CD14-positive monocyte (primary cell): ENCODE data around the gene RFTN2. TPM values are rescaled to one million over a fixed set of nuclear protein-coding genes. Genes with fewer than 3 reads are reported as not detected.

ENCODE experiments used
- DNase-seq, 3 donors: peaks; one replicate each; pipeline ENCODE4 v3.0.0-alpha.2; 2011 to 2022
- H2AFZ ChIP-seq: 2 replicates; pipeline ENCODE4 v1.6.0; 2012; ENCODE audit warnings: mild to moderate bottlenecking, low read depth, low read length, inconsistent platforms; ENCODE audit not compliant: insufficient read depth, poor library complexity, severe bottlenecking
- H3K27ac ChIP-seq, 2 donors: 1 replicate in 1 of 2; 2 replicates in 1 of 2; pipeline ENCODE4 v1.5.1; 2012 to 2013; ENCODE audit warnings: low read length in 2 of 2, control low read depth in 1 of 2, inconsistent platforms in 1 of 2, low read depth in 1 of 2, mild to moderate bottlenecking in 1 of 2
- H3K27me3 ChIP-seq, 2 donors: one replicate each; pipeline versions ENCODE4 v1.6.0 to v1.6.1; 2011 to 2013; ENCODE audit warnings: low read length in 2 of 2; ENCODE audit not compliant: control insufficient read depth in 2 of 2, insufficient read depth in 2 of 2
- H3K36me3 ChIP-seq, 2 donors: replicated peaks in 1 of 2; 1 replicate in 1 of 2; 2 replicates in 1 of 2; pipeline versions ENCODE4 v1.5.1 to v1.6.1; 2012 to 2013; ENCODE audit warnings: low read length in 2 of 2, control low read depth in 1 of 2, inconsistent platforms in 1 of 2, mild to moderate bottlenecking in 1 of 2; ENCODE audit not compliant: insufficient read depth in 2 of 2, control insufficient read depth in 1 of 2
- H3K4me1 ChIP-seq, 2 donors: 1 replicate in 1 of 2; 2 replicates in 1 of 2; pipeline versions ENCODE4 v1.5.1 to v1.6.1; 2012 to 2013; ENCODE audit warnings: low read length in 2 of 2, control low read depth in 1 of 2, inconsistent platforms in 1 of 2, mild to moderate bottlenecking in 1 of 2, moderate library complexity in 1 of 2; ENCODE audit not compliant: insufficient read depth in 2 of 2, control insufficient read depth in 1 of 2
- H3K4me2 ChIP-seq: replicated peaks from 2 replicates; pipeline ENCODE3; 2012; ENCODE audit warnings: low read length, moderate library complexity, mild to moderate bottlenecking; ENCODE audit not compliant: poor library complexity, severe bottlenecking; ENCODE audit errors: extremely low read depth
- H3K4me3 ChIP-seq, 3 experiments: fragments of 200-600 bp in 1 of 3; sonication (generic) in 1 of 3; replicated peaks in 1 of 3; 1 replicate in 2 of 3; 2 replicates in 1 of 3; pipeline ENCODE4 v1.5.1; 2011 to 2013; ENCODE audit warnings: low read length in 3 of 3, mild to moderate bottlenecking in 3 of 3, control low read depth in 2 of 3, low read depth in 2 of 3, inconsistent platforms in 1 of 3, moderate library complexity in 1 of 3
- H3K79me2 ChIP-seq: 2 replicates; pipeline ENCODE4 v1.6.0; 2012; ENCODE audit warnings: mild to moderate bottlenecking, control low read depth, inconsistent platforms, low read length, moderate library complexity; ENCODE audit not compliant: insufficient read depth
- H3K9ac ChIP-seq: 2 replicates; pipeline ENCODE4 v1.6.0; 2017; ENCODE audit warnings: low read length, mild to moderate bottlenecking; ENCODE audit not compliant: insufficient read depth, poor library complexity, severe bottlenecking
- H3K9me3 ChIP-seq, 2 donors: replicated peaks in 1 of 2; 1 replicate in 1 of 2; 2 replicates in 1 of 2; pipeline versions ENCODE4 v1.5.1 to v1.6.1; 2012 to 2013; ENCODE audit warnings: low read length in 2 of 2, control low read depth in 1 of 2; ENCODE audit not compliant: control insufficient read depth in 1 of 2, insufficient read depth in 1 of 2
- H4K20me1 ChIP-seq: 2 replicates; pipeline ENCODE4 v1.6.0; 2012; ENCODE audit warnings: mild to moderate bottlenecking, low read length, control low read depth, moderate library complexity; ENCODE audit not compliant: insufficient read depth
- H3K27ac Mint-ChIP-seq, 7 donors: one replicate each; pipeline ENCODE4 v1.8.0; 2020; ENCODE audit warnings: mild to moderate bottlenecking in 7 of 7, mixed read lengths in 7 of 7, moderate library complexity in 6 of 7, inconsistent platforms in 2 of 7
- H3K27me3 Mint-ChIP-seq, 3 donors: one replicate each; pipeline ENCODE4 v1.8.0; 2021 to 2022; ENCODE audit warnings: low read depth in 3 of 3, mild to moderate bottlenecking in 3 of 3, mixed read lengths in 3 of 3, moderate library complexity in 3 of 3, inconsistent platforms in 1 of 3
- H3K36me3 Mint-ChIP-seq, 2 donors: one replicate each; pipeline ENCODE4 v1.8.0; 2020; ENCODE audit warnings: mixed read lengths in 2 of 2, inconsistent platforms in 1 of 2, mild to moderate bottlenecking in 1 of 2
- H3K4me1 Mint-ChIP-seq: one replicate; pipeline ENCODE4 v1.8.0; 2020; ENCODE audit warnings: mild to moderate bottlenecking, mixed read lengths
- H3K4me3 Mint-ChIP-seq, 2 donors: one replicate each; pipeline ENCODE4 v1.8.0; 2020; ENCODE audit warnings: mild to moderate bottlenecking in 2 of 2, mixed read lengths in 2 of 2, moderate library complexity in 1 of 2
- H3K9me3 Mint-ChIP-seq, 7 donors: one replicate each; pipeline ENCODE4 v1.8.0; 2020 to 2022; ENCODE audit warnings: mixed read lengths in 7 of 7, mild to moderate bottlenecking in 6 of 7, moderate library complexity in 6 of 7, inconsistent platforms in 2 of 7
- CTCF ChIP-seq: fragments of 200-600 bp; IDR thresholded peaks from one replicate; pipeline ENCODE4 v1.8.0; 2022; ENCODE audit warnings: antibody characterized with exemption, mild to moderate bottlenecking
- WGBS: methylation state at CpG from one replicate; pipeline ENCODE4 v1.1.5; 2013; ENCODE audit warnings: missing lambda C conversion rate; ENCODE audit not compliant: insufficient coverage; 5-methylcytosine and 5-hydroxymethylcytosine counted together
- intact Hi-C, 2 donors: fragments of 100-400 bp; cut with micrococcal nuclease; formaldehyde crosslinking; loops; one replicate each; pipeline versions ENCODE4 v1.15.0 to v1.15.1; 2023
- polyA plus RNA-seq, 3 donors: library from polyadenylated mRNA; depleted of rRNA in 1 of 3; unstranded in 2 of 3; stranded (reverse) in 1 of 3; fragments of 300-500 nt in 2 of 3; fragments of >200 nt in 1 of 3; fragmentation: Illumina TruSeq in 2 of 3; gene quantifications; 1 replicate in 2 of 3; 2 replicates in 1 of 3; pipeline ENCODE4 v1.2.3, GENCODE V29; 2012 to 2021
- small RNA-seq: library from RNA; depleted of rRNA; stranded (forward); fragments of <200 nt; gene quantifications from one replicate; pipeline ENCODE3, GENCODE V24; 2012; ENCODE audit warnings: low read depth; ENCODE audit not compliant: insufficient read length

Gene RFTN2
- polyA plus RNA-seq, 3 donors: 0.02 TPM; not detected in 2

GRCh38 chr2:197538412-197538811, 137.0 kb downstream of the RFTN2 start:
- no peak overlapping the region for H3K4me2 ChIP-seq
- peaks cover 80% of the 10 kb centered on the region for H3K79me2 ChIP-seq
- H3K27ac ChIP-seq: no peak overlapping the region
- intact Hi-C loops: no loop called here
- WGBS: no CpG with 5 or more reads among the region's 2 CpGs
- H3K9me3 Mint-ChIP-seq: no peaks in the 10 kb centered on the region
- H3K9ac ChIP-seq: no peak overlapping the region
- H3K9me3 ChIP-seq: no peaks in the 10 kb centered on the region
- H3K27me3 ChIP-seq: no peaks in the 10 kb centered on the region
- H3K27me3 Mint-ChIP-seq: peaks cover 0 to 1% (median 0%) of the 10 kb centered on the region in 3 donors
- H3K4me1 ChIP-seq: no peaks in the 10 kb centered on the region
- no peak overlapping the region for H3K4me3 ChIP-seq
- TF ChIP-seq CTCF: no peak
- DNase-seq: no peak
- peaks cover 73 to 95% of the 10 kb centered on the region in 2 donors for H3K36me3 ChIP-seq
- H3K36me3 Mint-ChIP-seq: peaks cover 70 to 88% of the 10 kb centered on the region in 2 donors
- no peak overlapping the region for H3K4me3 Mint-ChIP-seq
- no peak overlapping the region for H3K27ac Mint-ChIP-seq
- no peak overlapping the region for H2AFZ ChIP-seq
- H4K20me1 ChIP-seq: peaks cover 80% of the 10 kb centered on the region
- peaks cover 2% of the 10 kb centered on the region for H3K4me1 Mint-ChIP-seq

Small RNA genes lying within 50 kb of the gene (small RNA-seq; reads per million reads assigned to genes)
- not detected for gene AC020550.1

Other genes starting within 250 kb of the RFTN2 start
- 100 to 1,000 TPM; 105 to 494 (median 152) TPM for gene SF3B1, start 240.6 kb downstream of the RFTN2 start, polyA plus RNA-seq
- 10 to 100 TPM in 2 of 3 donors, 1 to 10 TPM in 1; 6.7 to 46.6 (median 38.3) TPM for gene COQ10B, start 222.0 kb downstream of the RFTN2 start, polyA plus RNA-seq
- 10 to 100 TPM; 42.7 to 62.1 (median 44.5) TPM for gene HSPD1, start 175.7 kb downstream of the RFTN2 start, polyA plus RNA-seq
- gene HSPE1, start 175.2 kb downstream of the RFTN2 start, polyA plus RNA-seq: 10 to 100 TPM; 25.2 to 46.2 (median 44.9) TPM
- gene MOB4, start 159.5 kb downstream of the RFTN2 start, polyA plus RNA-seq: 10 to 100 TPM; 14.8 to 32.4 (median 30.4) TPM
- gene MARS2, start 29.8 kb upstream of the RFTN2 start, polyA plus RNA-seq: 1 to 10 TPM in 1 of 3 donors, under 1 TPM in 2; 0.66 to 1.3 (median 0.93) TPM
- gene BOLL, start 109.7 kb upstream of the RFTN2 start, polyA plus RNA-seq: not detected
- 1 to 10 TPM in 1 of 3 donors, under 1 TPM in 2; 0.69 to 1.4 (median 0.79) TPM for gene PLCL1, start 129.0 kb upstream of the RFTN2 start, polyA plus RNA-seq